HEK293T (cell line): ENCODE results near the gene WDR49.

Experiments used
- CTCF ChIA-PET: fragments of 350-600 bp; formaldehyde crosslinking; extraction: SDS; loops from one replicate; lab custom pipeline; 2021; ENCODE audit warnings: antibody characterized with exemption, inconsistent platforms; lab: Yijun Ruan, JAX
- POLR2A ChIA-PET: fragments of 350-600 bp; formaldehyde crosslinking; extraction: SDS; loops from one replicate; lab custom pipeline; 2020; ENCODE audit warnings: antibody characterized with exemption, inconsistent platforms; lab: Yijun Ruan, JAX
- DNase-seq: peaks from one replicate; pipeline ENCODE4 v3.0.0; 2012; ENCODE audit warnings: mixed read lengths; ENCODE audit errors: extremely low spot score
- ARNT ChIP-seq: fragments of 450-650 bp; IDR thresholded peaks from 2 replicates; pipeline ENCODE4 v1.6.1; 2017; ENCODE audit warnings: mild to moderate bottlenecking
- BHLHE40 ChIP-seq: fragments of 450-650 bp; IDR thresholded peaks from 2 replicates; pipeline ENCODE4 v1.6.1; 2016; ENCODE audit warnings: mild to moderate bottlenecking, moderate library complexity, borderline replicate concordance
- CTBP1 ChIP-seq: fragments of 450-650 bp; IDR thresholded peaks from 2 replicates; pipeline ENCODE4 v1.6.1; 2016; ENCODE audit warnings: borderline replicate concordance
- ELF4 ChIP-seq: fragments of 450-650 bp; IDR thresholded peaks from 2 replicates; pipeline ENCODE4 v1.6.1; 2017; ENCODE audit warnings: antibody characterized with exemption
- FOXA1 ChIP-seq: fragments of 450-650 bp; IDR thresholded peaks from 2 replicates; pipeline ENCODE4 v1.6.1; 2016; ENCODE audit warnings: mild to moderate bottlenecking
- FOXK2 ChIP-seq: fragments of 450-650 bp; IDR thresholded peaks from 2 replicates; pipeline ENCODE4 v1.6.1; 2016; ENCODE audit warnings: mild to moderate bottlenecking
- FOXM1 ChIP-seq: fragments of 450-650 bp; IDR thresholded peaks from 2 replicates; pipeline ENCODE4 v1.6.1; 2017; ENCODE audit warnings: mild to moderate bottlenecking, borderline replicate concordance
- HDGF ChIP-seq: fragments of 450-650 bp; IDR thresholded peaks from 2 replicates; pipeline ENCODE4 v1.6.1; 2017; ENCODE audit warnings: antibody characterized with exemption, borderline replicate concordance
- L3MBTL2 ChIP-seq: fragments of 450-650 bp; conservative IDR thresholded peaks from 2 replicates; pipeline ENCODE4 v1.6.1; 2016; ENCODE audit warnings: mild to moderate bottlenecking
- LEF1 ChIP-seq: fragments of 450-650 bp; IDR thresholded peaks from 2 replicates; pipeline ENCODE4 v1.6.1; 2017; ENCODE audit warnings: mild to moderate bottlenecking, borderline replicate concordance
- NFRKB ChIP-seq: fragments of 450-650 bp; IDR thresholded peaks from 2 replicates; pipeline ENCODE4 v1.6.1; 2016; ENCODE audit warnings: mild to moderate bottlenecking, moderate library complexity
- SP1 ChIP-seq: fragments of 450-650 bp; IDR thresholded peaks from 2 replicates; pipeline ENCODE4 v1.6.1; 2017
- SUZ12 ChIP-seq: fragments of 450-650 bp; IDR thresholded peaks from 2 replicates; pipeline ENCODE4 v1.6.1; 2016; ENCODE audit warnings: mild to moderate bottlenecking
- TARDBP ChIP-seq: fragments of 450-650 bp; IDR thresholded peaks from 2 replicates; pipeline ENCODE4 v1.6.1; 2016
- ZNF384 ChIP-seq: fragments of 450-650 bp; IDR thresholded peaks from 2 replicates; pipeline ENCODE4 v1.6.1; 2016
- TF ChIP-seq, protein P1 (sequence below): fragments of 450-650 bp; IDR thresholded peaks from 2 replicates; pipeline ENCODE4 v1.6.1; 2016

The WDR49 gene

DNA sequence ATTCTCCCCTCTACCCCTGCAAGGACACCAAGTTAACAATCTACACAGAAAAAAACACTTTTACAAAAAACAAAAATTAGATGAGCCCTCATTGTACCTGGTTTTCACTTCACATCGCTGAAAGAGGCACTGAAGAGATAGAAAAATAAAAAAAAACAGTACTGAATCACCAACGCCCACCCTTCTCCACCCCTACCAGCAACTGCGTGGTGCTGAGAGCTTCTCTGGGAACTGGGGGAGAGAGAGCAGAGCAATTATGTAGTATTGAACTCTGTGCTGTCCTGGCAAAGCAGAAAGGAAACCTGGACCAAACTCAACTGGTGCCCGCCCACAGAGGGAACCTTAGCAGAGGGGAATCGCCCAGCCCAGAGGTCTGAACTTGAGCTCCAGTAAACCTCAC is 44.6 kb downstream of the WDR49 start:
- TF ChIP-seq SP1 (no peak), ELF4 (no peak), FOXA1 (no peak), FOXK2 (no peak), BHLHE40 (no peak), CTBP1 (no peak), TARDBP (no peak), L3MBTL2 (no peak), HDGF (no peak), ARNT (no peak), LEF1 (no peak), ZNF384 (no peak), NFRKB (no peak), SUZ12 (no peak), FOXM1 (no peak)
- TF ChIP-seq, protein P1, sequence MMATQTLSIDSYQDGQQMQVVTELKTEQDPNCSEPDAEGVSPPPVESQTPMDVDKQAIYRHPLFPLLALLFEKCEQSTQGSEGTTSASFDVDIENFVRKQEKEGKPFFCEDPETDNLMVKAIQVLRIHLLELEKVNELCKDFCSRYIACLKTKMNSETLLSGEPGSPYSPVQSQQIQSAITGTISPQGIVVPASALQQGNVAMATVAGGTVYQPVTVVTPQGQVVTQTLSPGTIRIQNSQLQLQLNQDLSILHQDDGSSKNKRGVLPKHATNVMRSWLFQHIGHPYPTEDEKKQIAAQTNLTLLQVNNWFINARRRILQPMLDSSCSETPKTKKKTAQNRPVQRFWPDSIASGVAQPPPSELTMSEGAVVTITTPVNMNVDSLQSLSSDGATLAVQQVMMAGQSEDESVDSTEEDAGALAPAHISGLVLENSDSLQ: no peak
- DNase-seq: no peak
- CTCF ChIA-PET: no interaction called here
- POLR2A ChIA-PET: no interaction called here

DNA sequence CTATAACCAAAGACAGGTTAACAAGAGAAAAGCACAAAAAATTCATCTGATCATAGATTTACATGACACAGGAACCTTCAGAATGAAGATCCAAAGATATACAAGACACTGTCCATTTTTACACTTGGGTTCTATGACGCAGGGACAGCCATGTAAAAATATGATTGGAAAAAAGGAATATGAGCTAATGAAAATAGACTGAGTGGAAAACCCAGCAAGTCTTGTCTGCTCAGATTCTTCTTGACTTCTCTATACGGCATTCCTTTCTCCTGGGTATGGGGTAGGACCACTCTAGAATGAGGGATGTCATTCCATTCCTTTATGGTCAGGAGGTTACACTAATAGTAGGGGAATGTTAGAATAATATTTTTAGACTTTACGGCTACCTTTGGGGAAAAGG is 46.9 kb downstream of the WDR49 start:
- TF ChIP-seq LEF1 (no peak), ELF4 (no peak)
- no peak for DNase-seq
- ChIA-PET CTCF (no interaction called here), POLR2A (no interaction called here)

DNA sequence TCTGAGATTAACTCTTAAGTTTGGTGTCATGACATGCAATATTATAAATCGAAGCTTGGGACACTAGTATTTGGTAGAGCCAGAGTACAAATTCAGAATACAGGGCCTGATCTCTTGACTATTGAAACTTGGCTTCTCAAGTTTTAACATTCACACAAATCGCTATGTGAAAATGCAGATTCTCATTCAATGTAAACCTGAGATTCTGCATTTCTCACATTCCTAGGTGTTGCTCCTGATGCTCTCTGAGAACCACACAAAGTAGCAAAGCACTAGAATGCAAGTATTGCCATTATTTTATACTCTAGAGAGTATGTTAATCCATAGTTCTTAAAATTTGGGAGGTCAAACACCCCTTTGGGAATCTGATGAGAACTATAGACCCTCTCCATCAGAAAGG is 47.9 kb downstream of the WDR49 start:
- POLR2A ChIA-PET: no interaction called here
- CTCF ChIA-PET: no interaction called here
- DNase-seq: no peak
- TF ChIP-seq CTBP1 (no peak), FOXM1 (no peak), FOXK2 (no peak), ELF4 (no peak), SP1 (no peak), LEF1 (no peak), BHLHE40 (no peak), TARDBP (no peak), FOXA1 (no peak), L3MBTL2 (no peak), HDGF (no peak), NFRKB (no peak), ARNT (no peak), ZNF384 (no peak), SUZ12 (no peak)
- TF ChIP-seq, protein P1: no peak

DNA sequence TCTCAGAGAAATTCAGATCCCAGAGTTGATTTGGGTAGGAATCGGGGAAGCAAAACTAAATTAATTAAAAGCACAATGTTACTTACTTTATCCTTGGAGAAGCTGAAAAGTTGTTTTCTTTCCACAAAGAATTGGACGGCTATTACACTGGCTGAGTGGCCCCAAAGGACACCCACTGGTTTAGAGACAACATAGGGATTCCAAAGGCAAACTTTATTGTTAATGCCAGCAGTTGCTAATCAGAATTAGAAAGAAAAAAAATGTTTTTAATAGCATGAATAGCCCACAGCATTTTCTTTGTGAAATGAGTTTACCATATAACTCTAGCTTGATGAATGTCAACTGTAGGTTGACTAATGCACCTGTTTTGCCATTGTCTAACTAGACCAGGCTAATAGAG is 51.7 kb downstream of the WDR49 start:
- DNase-seq: no peak
- POLR2A ChIA-PET: no interaction called here
- no peak for TF ChIP-seq L3MBTL2
- CTCF ChIA-PET: no interaction called here

DNA sequence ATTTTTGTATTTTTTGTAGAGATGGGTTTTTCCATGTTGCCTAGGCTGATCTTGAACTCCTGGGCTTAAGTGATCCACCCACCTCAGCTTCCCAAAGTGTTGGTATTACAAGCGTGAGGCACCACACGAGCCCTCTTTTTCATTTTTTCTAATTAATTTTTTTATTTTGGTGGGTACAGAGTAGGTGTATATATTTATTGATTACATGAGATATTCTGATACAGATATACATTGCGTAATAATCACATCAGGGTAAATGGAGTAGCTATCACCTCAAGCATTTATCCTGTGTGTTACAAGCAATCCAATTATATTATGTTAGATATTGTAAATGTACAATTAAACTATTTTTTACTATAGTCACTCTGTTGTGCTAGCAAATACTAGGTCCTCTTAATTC is 66.1 kb downstream of the WDR49 start:
- TF ChIP-seq TARDBP (no peak), FOXK2 (no peak), LEF1 (no peak), BHLHE40 (no peak), FOXA1 (no peak), CTBP1 (no peak), SUZ12 (no peak), ARNT (no peak), FOXM1 (no peak), HDGF (no peak), L3MBTL2 (no peak)
- ChIA-PET CTCF (no interaction called here), POLR2A (no interaction called here)
- no peak for DNase-seq

DNA sequence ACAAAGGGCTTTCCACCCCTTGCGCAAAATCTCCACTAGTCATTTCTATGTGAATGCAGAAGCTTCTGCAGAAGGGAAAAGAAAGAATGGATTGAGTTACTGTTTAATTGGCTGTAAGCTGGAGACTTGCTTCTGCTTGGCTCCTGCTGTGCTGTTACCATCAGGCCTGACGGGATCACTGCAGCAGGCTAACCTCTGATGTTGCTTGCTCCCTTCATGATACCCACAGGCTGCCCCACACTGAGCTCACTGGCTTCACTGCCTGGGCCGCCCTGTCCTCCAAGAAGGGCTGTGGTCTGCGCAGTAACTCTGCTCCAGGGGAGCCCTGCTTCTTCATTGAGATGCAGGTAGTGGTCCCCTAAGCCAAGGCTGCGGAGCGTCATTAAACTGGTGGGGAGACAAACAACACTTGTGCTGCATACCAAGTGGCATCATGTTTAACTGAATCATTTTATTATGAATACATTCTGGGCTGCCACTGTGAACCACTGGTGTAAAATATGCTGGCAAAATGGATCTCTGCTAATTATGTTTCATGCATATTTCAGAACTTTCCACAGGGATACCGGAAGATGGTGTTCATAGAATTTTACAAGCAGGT is 78.6 kb downstream of the WDR49 start:
- ChIA-PET CTCF (no interaction called here), POLR2A (no interaction called here)
- no peak for TF ChIP-seq FOXK2
- no peak for TF ChIP-seq ARNT
- TF ChIP-seq ZNF384: no peak
- TF ChIP-seq SUZ12: no peak
- no peak for TF ChIP-seq FOXA1
- peak; percentile 40 for DNase-seq

DNA sequence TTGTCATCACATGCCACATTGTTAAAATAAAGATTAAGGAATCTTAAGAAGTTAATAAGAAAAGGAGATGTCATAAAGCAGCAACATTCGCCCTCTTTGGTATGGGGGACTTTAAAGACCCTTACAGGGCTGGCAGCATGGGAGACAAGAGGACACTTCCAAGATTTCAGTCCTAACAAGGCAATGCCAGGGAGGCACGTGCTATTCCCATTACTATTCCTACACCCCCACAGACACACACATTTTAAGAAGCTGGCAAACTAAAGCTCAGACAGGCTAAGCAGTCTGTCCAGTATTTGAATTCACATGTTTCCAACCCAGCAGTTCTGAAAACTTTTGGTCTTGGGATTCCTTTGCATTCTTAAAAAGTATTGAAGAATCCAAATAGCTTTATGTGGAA is 80.8 kb downstream of the WDR49 start:
- CTCF ChIA-PET: no interaction called here

More for the DNA sequence above, 80.8 kb downstream of the WDR49 start:
- TF ChIP-seq SUZ12 (no peak), FOXM1 (no peak), HDGF (no peak), LEF1 (no peak)
- TF ChIP-seq, protein P1: no peak
- DNase-seq: no peak
- POLR2A ChIA-PET: no interaction called here
